K562 (cell line): ENCODE measurements around the gene SGTB.

Experiments
- CBX1 ChIP-seq: sonication (generic); IDR thresholded peaks from 2 replicates; pipeline ENCODE4 v1.6.1; 2016; ENCODE audit warnings: antibody characterized with exemption, low read depth, mild to moderate bottlenecking
- FOSL1 ChIP-seq: fragments of 200-800 bp; sonication (Bioruptor generic); conservative IDR thresholded peaks from 2 replicates; pipeline ENCODE4 v1.6.1; 2016; ENCODE audit warnings: missing genetic modification characterization, missing compliant biosample characterization
- MAZ ChIP-seq, 2 experiments: fragments of 450-650 bp in 1 of 2; sonication (generic) in 1 of 2; formaldehyde crosslinking; IDR thresholded peaks in 1 of 2; conservative IDR thresholded peaks in 1 of 2; 2 replicates each; pipeline versions ENCODE4 v1.4.0 to v1.5.0; 2020; ENCODE audit warnings: mild to moderate bottlenecking in 1 of 2, missing genetic modification reagents in 1 of 2
- MTA3 ChIP-seq: fragments of 450-650 bp; formaldehyde crosslinking; IDR thresholded peaks from 2 replicates; pipeline ENCODE4 v1.6.1; 2017; ENCODE audit warnings: mild to moderate bottlenecking, borderline replicate concordance
- ZBTB7A ChIP-seq: IDR thresholded peaks from 2 replicates; pipeline ENCODE4 v1.6.1; 2011; ENCODE audit warnings: low read depth, mild to moderate bottlenecking, low read length, moderate library complexity, borderline replicate concordance; ENCODE audit not compliant: control insufficient read depth
- ZFX ChIP-seq: sonication (generic); formaldehyde crosslinking; IDR thresholded peaks from 2 replicates; pipeline ENCODE4 v1.8.0; 2022; ENCODE audit warnings: mild to moderate bottlenecking, missing genetic modification reagents, moderate library complexity
- ZNF174 ChIP-seq: fragments of 250-450 bp; sonication (Bioruptor Pico); IDR thresholded peaks from 2 replicates; pipeline ENCODE4 v1.4.0; 2020; ENCODE audit warnings: mild to moderate bottlenecking
- ZNF785 ChIP-seq: fragments of 250-450 bp; sonication (Bioruptor Pico); IDR thresholded peaks from 2 replicates; pipeline ENCODE4 v1.4.0; 2020; ENCODE audit warnings: mild to moderate bottlenecking
- TF ChIP-seq, protein P1 (sequence below), 3 experiments: IDR thresholded peaks in 2 of 3; conservative IDR thresholded peaks in 1 of 3; 2 replicates each; pipeline ENCODE4 v1.5.1; 2011 to 2012; ENCODE audit warnings: low read length in 3 of 3, mild to moderate bottlenecking in 3 of 3, control low read depth in 2 of 3, improper control_type of control experiment in 1 of 3, inconsistent platforms in 1 of 3, low read depth in 1 of 3, mixed read lengths in 1 of 3, moderate library complexity in 1 of 3; ENCODE audit not compliant: insufficient read depth in 2 of 3
- TF ChIP-seq, protein P2 (sequence below): fragments of 450-650 bp; conservative IDR thresholded peaks from 2 replicates; pipeline ENCODE4 v1.6.1; 2016; ENCODE audit warnings: missing genetic modification characterization, low read depth, mild to moderate bottlenecking, control low read depth, missing compliant biosample characterization
- TF ChIP-seq, protein P3 (sequence below): IDR thresholded peaks from 2 replicates; pipeline ENCODE4 v1.6.1; 2014; ENCODE audit warnings: antibody characterized with exemption
- TF ChIP-seq, protein P4 (sequence below): sonication (generic); formaldehyde crosslinking; IDR thresholded peaks from 2 replicates; pipeline ENCODE4 v1.8.1; 2022; ENCODE audit warnings: missing genetic modification reagents

DNA sequence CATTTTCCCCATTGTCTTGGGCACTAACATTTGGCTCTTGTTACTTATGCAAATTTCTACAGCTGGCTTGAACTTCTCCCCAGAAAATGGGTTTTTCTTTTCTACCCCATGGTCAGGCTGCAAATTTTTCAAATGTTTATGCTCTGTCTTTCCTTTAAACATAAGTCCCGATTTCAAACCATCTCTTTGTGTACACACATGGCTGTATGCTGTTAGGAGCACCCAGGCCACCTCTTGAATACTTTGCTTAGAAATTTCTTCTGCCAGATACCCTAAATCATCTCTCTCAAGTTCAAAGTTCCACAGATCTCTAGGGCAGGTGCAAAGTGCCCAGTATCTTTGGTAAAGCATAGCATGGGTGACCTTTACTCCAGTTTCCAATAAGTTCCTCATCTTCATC, 45.7 kb upstream of the SGTB start:
- TF ChIP-seq ZNF785 (no peak), FOSL1 (tag) (no peak), MTA3 (no peak), CBX1 (no peak), ZBTB7A (no peak), MAZ (CRISPR knock-in tag; conservative IDR thresholded peaks at IDR 0.05 in 1 of 2, IDR thresholded peaks at IDR 0.05 in 1 of 2) (no peak), ZNF174 (no peak), ZFX (CRISPR knock-in tag) (no peak)
- TF ChIP-seq, protein P1, sequence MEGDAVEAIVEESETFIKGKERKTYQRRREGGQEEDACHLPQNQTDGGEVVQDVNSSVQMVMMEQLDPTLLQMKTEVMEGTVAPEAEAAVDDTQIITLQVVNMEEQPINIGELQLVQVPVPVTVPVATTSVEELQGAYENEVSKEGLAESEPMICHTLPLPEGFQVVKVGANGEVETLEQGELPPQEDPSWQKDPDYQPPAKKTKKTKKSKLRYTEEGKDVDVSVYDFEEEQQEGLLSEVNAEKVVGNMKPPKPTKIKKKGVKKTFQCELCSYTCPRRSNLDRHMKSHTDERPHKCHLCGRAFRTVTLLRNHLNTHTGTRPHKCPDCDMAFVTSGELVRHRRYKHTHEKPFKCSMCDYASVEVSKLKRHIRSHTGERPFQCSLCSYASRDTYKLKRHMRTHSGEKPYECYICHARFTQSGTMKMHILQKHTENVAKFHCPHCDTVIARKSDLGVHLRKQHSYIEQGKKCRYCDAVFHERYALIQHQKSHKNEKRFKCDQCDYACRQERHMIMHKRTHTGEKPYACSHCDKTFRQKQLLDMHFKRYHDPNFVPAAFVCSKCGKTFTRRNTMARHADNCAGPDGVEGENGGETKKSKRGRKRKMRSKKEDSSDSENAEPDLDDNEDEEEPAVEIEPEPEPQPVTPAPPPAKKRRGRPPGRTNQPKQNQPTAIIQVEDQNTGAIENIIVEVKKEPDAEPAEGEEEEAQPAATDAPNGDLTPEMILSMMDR (IDR thresholded peaks at IDR 0.05 in 2 of 3, conservative IDR thresholded peaks at IDR 0.05 in 1 of 3; ENCODE audit: insufficient read depth in 2 of 3, low read depth in 1 of 3, low read length in 3 of 3), result no peak
- TF ChIP-seq, protein P2, sequence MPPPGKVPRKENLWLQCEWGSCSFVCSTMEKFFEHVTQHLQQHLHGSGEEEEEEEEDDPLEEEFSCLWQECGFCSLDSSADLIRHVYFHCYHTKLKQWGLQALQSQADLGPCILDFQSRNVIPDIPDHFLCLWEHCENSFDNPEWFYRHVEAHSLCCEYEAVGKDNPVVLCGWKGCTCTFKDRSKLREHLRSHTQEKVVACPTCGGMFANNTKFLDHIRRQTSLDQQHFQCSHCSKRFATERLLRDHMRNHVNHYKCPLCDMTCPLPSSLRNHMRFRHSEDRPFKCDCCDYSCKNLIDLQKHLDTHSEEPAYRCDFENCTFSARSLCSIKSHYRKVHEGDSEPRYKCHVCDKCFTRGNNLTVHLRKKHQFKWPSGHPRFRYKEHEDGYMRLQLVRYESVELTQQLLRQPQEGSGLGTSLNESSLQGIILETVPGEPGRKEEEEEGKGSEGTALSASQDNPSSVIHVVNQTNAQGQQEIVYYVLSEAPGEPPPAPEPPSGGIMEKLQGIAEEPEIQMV (tag), result no peak
- TF ChIP-seq, protein P3, sequence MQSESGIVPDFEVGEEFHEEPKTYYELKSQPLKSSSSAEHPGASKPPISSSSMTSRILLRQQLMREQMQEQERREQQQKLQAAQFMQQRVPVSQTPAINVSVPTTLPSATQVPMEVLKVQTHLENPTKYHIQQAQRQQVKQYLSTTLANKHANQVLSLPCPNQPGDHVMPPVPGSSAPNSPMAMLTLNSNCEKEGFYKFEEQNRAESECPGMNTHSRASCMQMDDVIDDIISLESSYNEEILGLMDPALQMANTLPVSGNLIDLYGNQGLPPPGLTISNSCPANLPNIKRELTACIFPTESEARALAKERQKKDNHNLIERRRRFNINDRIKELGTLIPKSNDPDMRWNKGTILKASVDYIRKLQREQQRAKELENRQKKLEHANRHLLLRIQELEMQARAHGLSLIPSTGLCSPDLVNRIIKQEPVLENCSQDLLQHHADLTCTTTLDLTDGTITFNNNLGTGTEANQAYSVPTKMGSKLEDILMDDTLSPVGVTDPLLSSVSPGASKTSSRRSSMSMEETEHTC, result no peak
- TF ChIP-seq, protein P4, sequence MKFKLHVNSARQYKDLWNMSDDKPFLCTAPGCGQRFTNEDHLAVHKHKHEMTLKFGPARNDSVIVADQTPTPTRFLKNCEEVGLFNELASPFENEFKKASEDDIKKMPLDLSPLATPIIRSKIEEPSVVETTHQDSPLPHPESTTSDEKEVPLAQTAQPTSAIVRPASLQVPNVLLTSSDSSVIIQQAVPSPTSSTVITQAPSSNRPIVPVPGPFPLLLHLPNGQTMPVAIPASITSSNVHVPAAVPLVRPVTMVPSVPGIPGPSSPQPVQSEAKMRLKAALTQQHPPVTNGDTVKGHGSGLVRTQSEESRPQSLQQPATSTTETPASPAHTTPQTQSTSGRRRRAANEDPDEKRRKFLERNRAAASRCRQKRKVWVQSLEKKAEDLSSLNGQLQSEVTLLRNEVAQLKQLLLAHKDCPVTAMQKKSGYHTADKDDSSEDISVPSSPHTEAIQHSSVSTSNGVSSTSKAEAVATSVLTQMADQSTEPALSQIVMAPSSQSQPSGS (CRISPR knock-in tag), result no peak
